Hepatic stellate cell (primary cell): ENCODE measurements around the gene MMD2.
A peak's percentile ranks its signal among the peaks of the same experiment; 100 is the strongest.
"Not testable (repeated sequence)": the region's sequence is repeated elsewhere in the genome, so short reads cannot be mapped to it uniquely, and the experiment has no call there.

ENCODE experiments used
- DNase-seq: peaks from one replicate; pipeline ENCODE4 v3.0.0; 2011; ENCODE audit warnings: low spot score

MMD2 gene

DNA sequence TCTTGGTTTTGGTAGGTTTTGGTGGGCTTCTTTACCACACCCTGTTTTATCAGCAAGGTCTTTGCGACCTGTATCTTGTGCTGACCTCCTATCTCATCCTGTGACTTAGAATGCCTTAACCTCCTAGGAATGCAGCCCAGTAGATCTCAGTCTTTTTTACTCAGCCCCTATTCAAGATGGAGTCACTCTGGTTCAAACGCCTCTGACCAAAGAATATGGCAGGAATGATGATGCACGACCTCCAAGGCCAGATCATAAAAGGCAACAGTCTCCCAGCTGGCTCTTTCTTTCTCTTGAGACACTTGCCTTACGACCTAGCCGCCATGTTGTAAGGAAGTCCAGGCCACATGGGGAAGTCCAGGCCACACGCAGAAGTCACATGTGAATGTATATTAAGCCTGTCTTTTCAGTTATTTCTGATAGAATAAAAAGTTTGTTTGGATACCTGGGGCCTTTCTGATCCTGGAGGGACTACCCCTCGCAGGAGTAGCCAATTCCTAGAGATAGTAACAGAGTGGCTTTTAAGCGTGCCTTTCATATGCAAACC, 65.0 kb downstream of the MMD2 start:
- DNase-seq = no peak

- DNase-seq = not testable (repeated sequence)
Measured at GRCh38 chr7:4893188-4893587, 65.8 kb downstream of the MMD2 start.

GRCh38 chr7:4891522-4891921, 67.5 kb downstream of the MMD2 start:
- DNase-seq = not testable (repeated sequence)

DNA sequence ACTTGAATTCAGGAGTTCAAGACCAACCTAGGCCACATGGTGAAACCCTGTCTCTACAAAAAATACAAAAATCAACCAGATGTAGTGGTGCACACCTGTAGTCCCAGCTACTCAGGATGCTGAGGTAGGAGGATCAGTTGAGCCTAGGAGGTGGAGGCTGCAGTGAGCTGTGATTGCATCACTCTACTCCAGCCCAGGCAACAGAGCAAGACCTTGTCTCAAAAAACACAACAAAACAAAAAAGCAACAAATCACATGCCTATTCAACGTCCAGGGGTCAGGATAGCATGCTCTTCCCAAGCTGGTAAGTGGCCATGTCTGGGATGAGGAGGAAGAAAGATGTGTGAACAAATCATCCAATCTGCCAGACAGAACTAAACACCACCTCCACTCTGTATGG, 69.3 kb downstream of the MMD2 start:
- DNase-seq = no peak

- no peak for DNase-seq
Measured at GRCh38 chr7:4888161-4888560, 70.8 kb downstream of the MMD2 start.

GRCh38 chr7:4886671-4887070, 72.3 kb downstream of the MMD2 start:
- DNase-seq = no peak

DNA sequence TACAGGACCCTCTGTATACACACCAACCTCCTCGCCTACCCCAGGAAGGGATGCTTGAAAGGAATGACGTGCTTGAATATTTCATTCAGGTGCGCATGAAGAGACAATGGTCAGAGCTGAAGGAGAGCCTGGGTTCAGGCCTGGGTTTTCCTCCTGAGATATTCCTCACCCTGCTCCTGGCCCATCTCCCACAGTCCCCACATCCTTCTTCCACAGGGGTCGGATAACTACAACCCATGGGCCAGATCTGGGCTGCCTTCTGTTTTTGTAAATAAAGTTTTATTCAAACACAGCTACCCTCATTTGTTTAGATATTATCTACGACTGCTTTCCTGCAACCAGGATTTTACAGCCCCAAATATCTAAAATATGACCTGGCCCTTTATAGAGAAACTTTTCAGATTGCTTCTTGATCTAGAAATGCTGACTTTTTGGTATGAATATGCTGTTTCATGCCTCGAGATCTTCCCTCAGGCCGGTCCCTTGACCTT, 73.6 kb downstream of the MMD2 start:
- DNase-seq = no peak

GRCh38 chr7:4884164-4884563, 74.8 kb downstream of the MMD2 start:
- no peak for DNase-seq

GRCh38 chr7:4883372-4884144, 75.4 kb downstream of the MMD2 start, which contains the start of gene RADIL:
TSS of gene RADIL (minus strand) at chr7:4883716. CDS start at chr7:4878139, 5,577 bp downstream.
- DNase-seq = peak; percentile 69

DNA sequence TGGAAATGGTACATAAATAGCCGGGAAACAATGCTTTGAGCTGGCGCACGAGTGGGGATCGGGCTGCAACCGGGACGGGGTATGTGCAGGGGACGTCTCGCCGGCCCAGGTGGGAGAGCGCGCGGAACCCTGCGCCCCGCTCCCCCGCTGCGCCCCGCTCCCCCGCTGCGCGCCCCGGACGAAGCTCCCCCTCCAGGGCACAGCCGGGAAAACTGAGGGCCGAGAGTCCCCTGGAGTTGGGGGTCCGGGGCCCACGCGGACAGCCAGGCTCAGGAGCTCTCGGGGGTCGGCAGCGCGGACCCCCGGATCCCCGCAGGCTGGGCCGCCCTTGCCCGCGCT, 76.0 kb downstream of the MMD2 start:
- DNase-seq = no peak

- peak; percentile 60 for DNase-seq
Measured at GRCh38 chr7:4882169-4883032, 76.6 kb downstream of the MMD2 start.

GRCh38 chr7:4880218-4880617, 78.8 kb downstream of the MMD2 start:
- no peak for DNase-seq

GRCh38 chr7:4879396-4880081, 79.4 kb downstream of the MMD2 start:
- no peak for DNase-seq

DNA sequence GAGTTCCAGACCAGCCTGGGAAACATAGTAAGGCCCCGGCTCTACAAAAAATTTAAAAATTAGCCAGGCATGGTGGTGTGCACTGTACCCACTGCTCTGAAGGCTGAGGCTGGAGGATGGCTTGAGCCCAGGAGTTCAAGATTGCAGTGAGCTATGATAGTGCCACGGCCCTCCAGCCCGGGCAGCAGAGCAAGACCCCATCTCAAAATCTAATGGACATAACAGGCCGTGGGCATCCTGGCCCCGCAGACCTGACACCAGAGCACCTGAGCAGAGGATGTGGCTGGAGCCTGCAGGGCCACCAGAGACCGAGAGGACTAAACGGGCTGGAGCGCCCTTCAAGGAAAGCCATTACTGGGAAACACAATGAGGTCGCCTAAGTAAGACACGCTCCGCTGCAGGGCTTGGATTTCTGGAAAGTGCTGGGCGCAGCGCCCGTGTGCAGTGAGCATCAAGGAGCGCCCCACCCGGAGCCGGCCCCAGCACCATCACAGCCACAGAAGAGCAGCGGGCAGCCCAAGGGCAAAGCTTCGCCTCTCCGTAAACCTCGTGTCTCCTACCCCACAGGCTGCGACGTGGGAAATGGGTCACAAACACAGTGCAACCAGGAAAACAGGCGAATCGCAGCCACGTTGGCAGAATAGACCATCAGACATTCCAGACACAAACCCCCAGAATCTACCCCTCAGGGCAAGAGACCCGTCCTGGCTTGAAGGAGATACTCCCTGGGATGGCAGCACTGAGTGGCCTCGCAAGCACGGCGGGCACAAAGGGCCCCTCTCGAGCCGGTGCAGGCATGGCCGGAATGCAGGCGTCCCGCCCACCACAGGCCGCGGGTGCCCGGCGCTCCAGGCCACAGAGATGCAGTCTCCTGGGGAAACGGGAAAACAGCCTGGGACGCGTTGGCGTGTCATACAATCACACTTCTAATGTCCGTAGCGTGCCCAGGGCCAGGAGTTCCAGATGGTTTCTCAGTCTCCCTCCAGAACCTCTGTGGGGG, 80.4 kb downstream of the MMD2 start:
- DNase-seq = no peak

- DNase-seq = no peak
Measured at GRCh38 chr7:4876586-4876985, 82.4 kb downstream of the MMD2 start.

DNA sequence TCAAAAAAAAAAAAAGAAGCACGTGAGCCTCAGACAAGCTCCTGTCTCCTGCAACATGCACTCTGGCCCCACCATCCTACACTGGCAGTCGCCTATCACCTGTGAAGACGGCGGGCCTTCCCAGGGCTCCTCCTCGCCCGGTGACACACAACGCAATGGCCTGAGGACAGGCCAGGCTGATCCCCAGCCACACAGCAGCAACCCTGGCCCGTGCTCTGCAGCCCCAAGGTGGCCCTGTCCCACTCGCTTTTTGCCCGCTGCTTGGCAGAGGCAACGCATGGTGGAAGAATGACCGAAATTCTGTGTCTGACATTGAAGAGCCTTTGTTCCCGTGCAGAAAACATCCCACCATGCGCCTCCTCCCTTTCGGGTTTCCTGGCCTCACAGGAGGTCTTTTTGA, 83.6 kb downstream of the MMD2 start:
- no peak for DNase-seq

DNA sequence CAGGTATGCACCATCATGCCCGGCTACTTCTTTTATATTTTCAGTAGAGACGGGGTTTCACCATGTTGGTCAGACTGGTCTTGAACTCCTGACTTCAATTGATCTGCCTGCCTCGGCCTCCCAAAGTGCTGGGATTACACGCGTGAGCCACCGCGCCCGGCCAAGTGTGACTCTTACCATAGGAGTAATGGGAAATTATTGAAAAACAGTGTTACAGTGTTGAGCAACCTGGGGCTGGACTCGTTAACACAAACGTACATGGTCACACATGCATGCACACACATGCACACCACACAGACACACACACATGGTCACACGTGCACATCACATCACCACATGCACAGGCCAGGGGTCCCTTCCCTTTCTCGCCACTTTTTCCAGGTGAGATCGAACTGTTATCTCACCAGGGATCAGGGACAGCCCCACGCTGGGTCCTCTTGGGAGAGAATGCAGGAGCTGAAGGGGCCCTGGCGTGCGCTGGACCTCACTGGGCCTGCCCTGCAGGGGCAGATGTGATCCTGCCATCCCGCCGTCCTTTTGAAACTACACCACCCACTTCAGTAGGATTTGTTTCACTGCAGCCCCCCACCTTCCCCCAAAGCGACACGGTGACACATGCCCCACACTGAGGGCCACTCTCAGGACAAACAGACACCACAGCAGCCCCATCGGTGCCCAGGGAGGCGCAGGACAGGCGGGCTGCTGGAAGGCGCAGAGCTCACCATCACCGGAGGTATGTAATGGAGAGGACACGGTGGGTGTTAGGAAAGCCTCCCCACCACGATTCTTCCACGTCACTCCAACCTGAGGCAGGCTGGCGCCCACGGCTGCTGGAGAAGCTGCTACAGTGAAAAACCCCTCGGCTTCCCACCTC, 85.7 kb downstream of the MMD2 start:
- DNase-seq = no peak

DNA sequence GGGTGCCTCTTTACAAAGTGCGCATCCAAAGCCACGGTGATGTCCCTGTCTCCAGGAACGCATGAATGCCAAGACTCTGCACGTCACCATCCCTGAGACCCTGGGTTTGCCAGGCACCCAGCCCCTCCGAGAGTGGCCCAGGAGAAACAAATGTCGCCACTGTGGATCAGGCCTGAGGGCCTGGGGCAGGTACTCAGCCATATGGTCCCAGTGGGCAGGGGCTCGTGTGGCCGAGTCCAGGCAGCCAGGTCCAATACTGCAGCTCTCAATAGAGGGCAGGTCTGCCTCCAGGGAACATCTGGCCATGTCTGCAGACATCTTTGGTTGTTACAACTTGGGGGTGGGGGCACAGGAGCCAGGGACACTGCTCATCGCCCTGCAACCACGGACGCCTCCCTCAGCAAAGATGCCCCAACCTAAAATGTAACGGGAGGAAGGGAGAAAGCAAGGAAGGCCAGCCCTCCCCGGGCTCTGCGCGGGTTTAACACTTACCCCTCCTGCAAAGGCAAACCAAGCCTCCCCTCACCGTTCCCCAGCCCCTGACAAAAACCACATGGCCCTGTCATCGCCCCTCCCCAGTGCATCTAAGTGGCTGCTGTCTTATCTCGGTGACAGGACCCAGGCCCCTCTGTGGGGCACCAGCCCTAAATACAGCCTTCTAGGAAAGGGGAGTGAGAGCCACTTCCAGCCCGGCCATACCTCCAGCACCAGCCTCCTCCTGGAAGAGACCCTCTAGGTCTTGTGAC, 86.9 kb downstream of the MMD2 start:
- DNase-seq = no peak

DNA sequence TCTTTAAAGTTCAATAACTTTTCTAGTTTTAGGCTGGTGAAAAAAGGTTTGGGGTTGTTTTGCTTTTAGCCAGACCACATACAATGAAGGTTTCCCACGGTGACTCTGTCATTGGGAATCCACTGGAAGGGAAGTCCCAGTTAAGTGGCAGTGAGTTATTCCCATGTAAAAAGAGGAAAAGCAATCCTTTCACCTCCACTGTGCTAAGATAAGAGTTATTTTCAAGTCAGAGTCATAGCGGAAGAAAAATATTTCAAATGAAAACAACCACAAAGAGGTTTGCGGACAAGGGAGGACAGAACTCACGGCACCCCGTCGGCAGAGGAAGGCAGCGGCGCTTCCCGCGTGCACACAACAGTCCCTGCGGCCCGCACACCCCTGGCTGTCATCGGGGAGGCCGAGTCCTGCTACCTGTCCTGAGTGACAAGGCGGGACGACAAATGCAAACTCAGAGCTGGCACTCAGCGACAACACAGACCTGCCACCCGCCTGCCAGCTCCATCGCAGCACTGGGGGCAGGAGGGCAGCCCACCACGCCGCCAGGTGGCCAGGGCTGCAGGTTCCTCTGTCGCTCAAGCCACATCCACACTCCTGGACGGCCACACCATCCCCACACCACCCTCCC, 87.8 kb downstream of the MMD2 start:
- DNase-seq = no peak
